Daoy (cell line): Measurements from ENCODE around the gene IQGAP1. TPM values are rescaled to one million over a fixed set of nuclear protein-coding genes. Genes with fewer than 3 reads are reported as not detected.
"Not testable (repeated sequence)": the region's sequence is repeated elsewhere in the genome, so short reads cannot be mapped to it uniquely, and the experiment has no call there.

Source experiments
- DNase-seq: peaks from one replicate; pipeline ENCODE4 v3.0.0-alpha.2; 2015; ENCODE audit warnings: low read depth
- total RNA-seq: library from RNA; depleted of rRNA; stranded (reverse); fragments of >200 nt; shearing (Covaris generic); gene quantifications from 2 replicates; pipeline ENCODE4 v1.2.3, GENCODE V29; 2014

IQGAP1 gene
- total RNA-seq, 1 experiment from 2014 or later, result 143 TPM

DNA sequence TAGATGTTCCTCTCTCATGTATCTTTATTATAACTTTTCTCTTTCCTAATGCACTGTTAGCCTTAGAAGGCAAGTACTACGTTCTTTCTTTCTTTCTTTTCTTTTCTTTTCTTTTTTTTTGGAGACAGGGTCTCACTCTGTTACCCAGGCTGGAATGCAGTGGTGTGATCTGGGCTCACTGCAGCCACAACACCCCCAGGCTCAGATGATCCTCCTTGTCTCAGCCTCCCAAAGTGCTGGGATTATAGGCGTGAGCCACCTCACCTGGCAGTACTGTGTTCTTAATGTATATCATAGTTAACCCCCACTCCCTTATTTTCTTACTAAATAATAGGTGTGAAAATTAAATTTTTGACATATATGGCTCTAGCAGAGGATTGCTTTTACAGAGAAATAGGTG, 23.1 kb downstream of the IQGAP1 start:
- DNase-seq, result no peak

- DNase-seq, result peak; percentile 50
These were observed 24.5 kb downstream of the IQGAP1 start for GRCh38 chr15:90412356-90413194.

DNA sequence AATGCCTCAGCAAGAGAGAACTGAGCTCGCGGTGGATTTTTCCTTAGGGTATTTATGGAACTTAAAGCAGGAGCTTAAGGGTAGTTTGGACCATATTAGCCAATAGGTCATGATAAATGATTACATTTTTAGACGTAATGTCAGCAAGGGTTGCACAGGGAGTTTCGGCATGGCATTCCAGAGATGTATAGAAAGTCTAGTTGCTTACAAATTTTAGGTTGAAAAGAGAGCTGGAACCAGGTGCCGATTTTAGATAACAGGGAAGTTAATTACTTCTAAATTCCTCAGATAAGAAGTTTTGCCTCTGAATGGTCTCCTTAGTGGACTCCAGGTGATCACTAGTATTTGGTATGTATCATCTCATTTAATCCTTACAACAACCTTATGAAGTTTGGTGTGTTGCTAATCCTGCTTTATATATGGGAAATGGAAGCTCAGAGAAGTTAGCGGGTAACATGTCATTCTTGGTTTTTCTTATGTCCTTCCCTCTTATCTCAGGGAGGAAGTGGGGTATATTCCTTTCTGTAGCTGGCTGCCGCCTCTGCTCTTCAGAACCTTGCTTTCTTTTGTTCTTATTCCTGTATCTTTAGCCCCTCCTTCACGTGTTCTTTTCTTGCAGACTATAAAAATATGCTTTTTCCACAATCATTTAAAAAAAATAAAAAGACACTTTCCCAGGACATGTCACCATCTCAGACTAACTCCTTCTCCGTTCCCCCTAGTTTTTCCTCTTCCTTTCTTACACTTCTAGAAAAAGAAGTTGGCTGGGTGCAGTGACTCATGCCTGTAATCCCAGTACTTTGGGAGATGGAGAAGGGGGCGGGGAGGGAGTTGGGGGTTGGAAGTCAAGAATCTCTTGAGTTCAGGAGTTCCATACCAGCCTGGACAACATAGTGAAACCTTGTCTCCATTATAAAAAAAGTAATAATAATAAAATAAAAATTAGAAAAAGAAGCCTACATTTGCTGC, 25.7 kb downstream of the IQGAP1 start:
- peak; percentile 57 for DNase-seq

DNA sequence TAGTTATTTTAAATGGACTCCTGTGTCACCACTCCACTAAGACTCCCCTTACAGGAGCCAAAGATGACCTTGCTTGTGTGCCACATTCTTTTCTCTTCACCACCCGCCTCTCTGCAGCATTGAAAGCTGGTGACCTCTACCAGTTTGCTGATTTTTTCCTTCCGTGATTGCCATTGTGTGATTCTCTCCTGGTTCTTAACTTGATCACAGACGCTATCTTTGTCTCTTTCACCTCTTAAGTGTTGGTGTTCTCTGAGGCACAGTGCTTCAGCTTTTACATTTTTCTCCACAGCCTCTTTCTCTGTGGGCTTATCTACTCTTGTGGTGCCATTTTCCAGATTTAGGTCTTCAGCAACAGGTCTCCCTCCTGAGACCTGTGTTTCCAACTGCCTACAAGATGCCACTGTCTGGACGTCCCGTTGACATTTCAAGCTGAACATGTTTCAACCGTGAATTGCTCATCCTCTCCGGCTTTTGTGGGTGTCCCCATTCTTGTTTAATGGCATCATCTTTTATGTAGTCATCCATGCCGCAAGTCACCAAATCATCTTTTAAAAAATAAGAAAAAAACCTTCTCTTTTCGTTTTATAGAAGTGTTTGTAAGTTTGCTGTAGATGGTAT, 26.5 kb downstream of the IQGAP1 start:
- DNase-seq, result peak; percentile 64

DNA sequence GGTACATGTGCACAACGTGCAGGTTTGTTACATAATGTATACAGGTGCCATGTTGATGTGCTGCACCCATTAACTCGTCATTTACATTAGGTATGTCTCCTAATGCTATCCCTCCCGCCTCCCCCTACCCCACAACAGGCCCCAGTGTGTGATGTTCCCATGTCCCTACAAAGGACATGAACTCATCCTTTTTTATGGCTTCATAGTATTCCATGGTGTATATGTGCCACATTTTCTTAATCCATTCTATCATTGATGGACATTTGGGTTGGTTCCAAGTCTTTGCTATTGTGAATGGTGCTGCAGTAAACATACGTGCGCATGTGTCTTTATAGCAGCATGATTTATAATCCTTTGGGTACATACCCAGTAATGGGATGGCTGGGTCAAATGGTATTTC, 28.0 kb downstream of the IQGAP1 start:
- not testable (repeated sequence) for DNase-seq

GRCh38 chr15:90418627-90419026, 30.6 kb downstream of the IQGAP1 start:
- no peak for DNase-seq

- DNase-seq, result no peak
These were observed 31.2 kb downstream of the IQGAP1 start for GRCh38 chr15:90419206-90419605.

DNA sequence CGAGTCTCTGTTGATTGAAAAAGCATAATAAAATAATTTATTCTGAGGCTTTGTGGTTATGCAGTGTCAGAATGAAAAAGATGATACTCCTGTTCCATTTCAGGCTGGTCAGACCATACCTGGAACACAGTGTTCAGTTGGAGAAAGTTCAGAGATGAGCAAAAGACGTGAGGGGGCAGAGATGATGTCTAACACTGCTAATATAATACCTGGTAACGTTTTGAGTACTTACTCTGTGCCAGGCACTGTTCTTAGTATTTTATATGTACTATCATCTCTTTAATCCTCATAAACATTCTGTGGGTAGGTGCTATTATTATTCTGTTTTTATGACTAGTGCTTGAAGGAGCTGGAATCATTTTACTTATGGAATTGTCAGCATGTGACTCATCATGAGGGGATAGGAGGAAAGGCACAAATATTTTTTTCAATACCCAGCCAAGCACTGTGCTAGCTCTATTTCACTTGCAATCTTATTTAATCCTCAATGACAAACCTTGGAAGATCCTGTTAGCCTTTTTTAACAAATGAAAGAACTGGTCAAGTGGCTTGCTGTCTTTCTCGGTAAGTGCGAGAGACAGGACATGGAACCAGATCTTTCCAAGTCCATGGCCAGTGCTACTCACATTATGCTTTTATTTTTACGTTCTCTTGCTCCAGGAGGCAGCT, 31.8 kb downstream of the IQGAP1 start:
- DNase-seq, result peak; percentile 77

- no peak for DNase-seq
These were observed 32.4 kb downstream of the IQGAP1 start for GRCh38 chr15:90420451-90420850.

DNA sequence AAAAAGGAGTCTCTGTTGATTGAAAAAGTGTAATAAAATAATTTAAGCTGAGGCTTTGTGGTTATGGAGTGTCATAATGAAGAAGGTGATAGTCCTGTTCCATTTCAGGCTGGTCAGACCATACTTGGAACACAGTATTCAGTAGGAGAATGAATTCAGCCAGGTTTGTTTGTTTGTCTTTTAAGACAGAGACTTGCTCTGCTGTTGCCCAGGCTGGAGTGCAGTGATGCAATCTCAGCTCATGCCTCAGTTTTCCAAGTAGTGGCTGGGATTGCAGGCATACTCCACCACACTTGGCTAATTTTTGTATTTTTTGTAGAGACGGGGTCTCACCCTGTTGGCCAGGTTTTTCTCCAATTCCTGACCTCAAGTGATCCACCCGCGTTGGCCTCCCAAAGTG, 33.5 kb downstream of the IQGAP1 start:
- no peak for DNase-seq

DNA sequence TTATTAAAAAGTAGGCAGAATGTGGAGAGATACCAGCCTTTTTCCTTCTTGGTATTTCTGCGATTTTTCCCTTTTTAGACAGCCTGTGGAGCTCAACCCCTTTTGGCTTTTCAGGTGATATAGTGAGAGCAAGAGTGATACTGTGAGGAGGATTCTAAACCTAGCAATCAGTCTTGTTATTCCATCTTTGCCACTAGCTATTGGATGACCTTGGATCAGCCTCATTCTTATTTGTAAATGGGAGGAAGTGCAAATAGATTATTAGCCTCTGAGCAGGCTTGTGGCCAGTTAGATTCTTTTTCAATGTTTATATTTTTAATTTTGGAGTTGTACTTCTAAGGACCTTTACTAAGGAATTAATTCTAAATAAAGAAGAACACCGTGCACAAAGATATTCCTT, 34.0 kb downstream of the IQGAP1 start:
- no peak for DNase-seq

GRCh38 chr15:90422936-90423335, 34.9 kb downstream of the IQGAP1 start:
- no peak for DNase-seq

- DNase-seq, result no peak
These were observed 35.8 kb downstream of the IQGAP1 start for GRCh38 chr15:90423801-90424319.

GRCh38 chr15:90425726-90426346, 37.8 kb downstream of the IQGAP1 start:
- no peak for DNase-seq

- DNase-seq, result no peak
These were observed 39.1 kb downstream of the IQGAP1 start for GRCh38 chr15:90427185-90427584.

DNA sequence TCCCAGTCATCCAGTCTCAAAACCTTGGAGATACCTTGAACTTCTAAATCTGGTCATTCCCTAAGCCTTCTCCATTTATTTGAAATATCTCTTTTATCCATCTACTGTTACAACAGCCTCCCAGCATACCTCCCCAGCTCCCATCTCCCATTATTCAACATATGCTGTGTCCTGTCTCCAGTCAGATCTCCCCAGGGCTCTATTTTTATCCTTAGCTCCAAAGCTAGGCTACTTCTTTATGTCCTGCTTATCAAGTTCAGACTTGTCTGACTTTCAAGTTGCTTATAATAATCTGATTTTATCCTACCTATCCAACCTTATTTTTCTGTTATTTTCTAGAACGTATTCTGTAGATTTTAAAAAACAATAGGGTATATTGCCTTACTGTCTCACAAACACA, 44.2 kb downstream of the IQGAP1 start:
- no peak for DNase-seq

GRCh38 chr15:90435652-90436337, 47.8 kb downstream of the IQGAP1 start:
- DNase-seq, result no peak

DNA sequence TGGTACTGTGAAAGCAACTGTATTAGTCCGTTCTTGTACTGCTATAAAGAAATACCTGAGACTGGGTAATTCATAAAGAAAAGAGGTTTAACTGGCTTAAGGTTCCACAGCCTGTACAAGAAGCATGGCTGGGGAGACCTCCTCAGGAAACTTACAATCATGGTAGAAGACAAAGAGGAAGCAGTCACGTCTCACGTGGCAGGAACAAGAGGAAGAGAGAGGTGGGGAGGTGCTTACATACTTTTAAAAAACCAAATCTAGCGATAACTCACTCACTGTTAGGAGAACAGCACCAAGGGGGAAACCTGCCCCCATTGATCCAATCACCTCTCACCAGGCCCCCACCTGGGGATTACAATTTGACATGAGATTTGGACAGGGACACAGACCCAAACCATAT, 48.9 kb downstream of the IQGAP1 start:
- no peak for DNase-seq

DNA sequence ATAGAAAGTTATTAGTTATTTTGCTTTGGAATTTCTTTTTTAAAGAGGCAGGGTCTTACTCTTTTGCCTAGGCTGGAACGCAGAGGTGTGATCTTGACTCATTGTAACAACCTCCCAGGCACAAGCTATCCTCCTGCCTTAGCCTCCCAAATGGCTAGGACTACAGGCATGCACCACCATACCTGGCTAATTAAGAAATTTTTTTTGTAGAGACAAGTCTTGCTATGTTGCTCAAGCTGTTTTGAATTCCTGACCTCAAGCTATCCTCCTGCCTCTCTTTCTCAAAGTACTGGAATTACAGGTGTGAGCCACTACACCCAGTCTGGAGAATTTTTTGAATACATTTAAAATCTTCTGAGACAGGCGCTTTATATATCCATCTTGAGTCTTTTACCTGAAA, 49.5 kb downstream of the IQGAP1 start:
- no peak for DNase-seq

DNA sequence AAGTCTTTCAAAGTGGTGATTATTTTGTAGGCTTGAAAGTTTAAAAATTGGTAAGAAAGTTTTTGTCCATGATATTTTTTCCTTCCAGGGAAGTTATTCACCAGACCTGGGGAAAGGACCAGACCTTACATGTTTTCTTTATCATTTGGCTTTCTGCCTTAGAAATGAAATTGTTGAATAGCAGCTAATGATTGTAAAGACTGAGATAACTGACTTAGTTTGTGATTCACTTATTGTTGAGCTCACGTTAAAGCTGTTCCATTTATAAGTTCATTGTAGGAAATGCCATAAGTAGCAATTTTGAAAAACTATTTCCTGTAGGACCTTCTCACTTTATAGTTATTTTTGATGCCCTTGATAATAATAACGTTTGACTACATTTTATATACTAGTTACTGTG, 51.9 kb downstream of the IQGAP1 start:
- no peak for DNase-seq
